ENCODE data around the gene MAP4.

MAP4 gene

DNA sequence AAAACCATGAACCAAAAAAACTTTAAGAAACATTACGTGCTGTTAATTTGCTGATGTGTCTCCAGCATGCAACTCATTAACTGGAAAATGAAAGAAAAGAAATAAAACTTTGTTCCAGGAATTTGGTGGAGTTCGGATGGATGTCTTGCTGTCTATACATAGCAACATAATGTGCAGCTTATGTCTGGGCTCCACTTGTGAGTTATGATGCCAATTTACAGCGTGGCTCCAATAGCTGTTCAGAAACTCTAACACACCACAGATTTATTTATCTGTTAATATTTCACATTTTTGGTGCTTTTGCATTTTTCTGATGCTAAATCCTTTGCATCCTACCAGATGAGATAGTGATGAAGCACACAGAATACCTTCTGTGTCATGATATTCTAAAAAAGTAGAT lies 45.1 kb downstream of the MAP4 start:
- DNase-seq (ENCODE audit: low spot score), result no peak

DNA sequence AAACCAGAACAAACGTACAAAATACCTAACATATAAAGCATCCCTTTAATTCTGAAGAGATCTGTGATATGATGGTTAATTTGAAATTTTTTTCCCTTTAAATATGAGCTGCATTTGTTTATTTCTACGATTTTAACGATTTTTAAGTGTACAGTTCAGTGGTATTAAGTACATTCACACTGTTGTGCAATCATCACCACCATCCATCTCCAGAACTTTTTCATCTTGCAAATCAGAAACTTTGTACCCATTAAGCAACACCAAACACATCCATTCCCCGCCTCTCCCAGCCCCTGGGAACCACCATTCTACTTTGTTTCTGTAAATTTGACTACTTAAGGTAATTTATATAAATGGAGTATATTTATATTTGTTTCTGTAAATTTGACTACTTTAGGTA lies 51.5 kb downstream of the MAP4 start:
- no peak for DNase-seq (ENCODE audit: low spot score)

DNA sequence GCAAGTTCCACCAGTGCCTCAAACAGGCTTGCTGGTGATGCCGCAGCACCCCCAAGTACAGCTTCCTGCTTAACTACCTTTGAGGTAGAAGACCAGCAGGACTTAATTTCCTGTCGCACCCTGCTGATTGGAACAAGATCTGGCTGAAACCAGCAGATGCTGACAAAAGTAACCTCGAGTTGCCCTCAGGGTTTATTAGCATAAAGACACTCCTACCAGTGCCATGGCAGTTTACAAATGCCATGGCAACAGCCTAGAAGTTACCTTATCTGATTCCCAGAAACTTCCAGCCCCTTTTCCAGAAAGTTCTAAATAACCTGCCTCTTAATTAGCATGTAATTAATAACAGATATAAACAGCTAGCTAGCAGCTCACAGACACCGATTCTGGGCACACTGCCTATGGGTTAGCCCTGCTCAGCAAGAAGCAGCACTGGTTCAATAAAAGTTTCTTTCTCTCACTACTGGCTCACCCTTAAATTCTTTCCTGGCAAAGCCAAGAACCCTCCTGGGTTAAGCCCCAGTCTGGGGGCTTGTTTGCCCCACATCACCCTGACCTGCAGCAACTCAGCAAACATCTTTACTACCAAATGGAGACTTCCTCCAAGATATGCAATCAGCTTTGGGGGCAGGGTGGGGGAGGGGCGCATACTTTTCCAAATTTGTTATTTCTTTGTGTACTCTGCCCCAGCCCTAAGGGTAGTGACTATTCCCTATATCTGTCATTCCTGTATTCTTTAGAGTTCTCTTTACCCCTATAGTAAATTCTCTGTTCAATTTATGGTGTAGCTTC lies 54.2 kb downstream of the MAP4 start:
- peak; percentile 25 for DNase-seq (ENCODE audit: low spot score)

DNA sequence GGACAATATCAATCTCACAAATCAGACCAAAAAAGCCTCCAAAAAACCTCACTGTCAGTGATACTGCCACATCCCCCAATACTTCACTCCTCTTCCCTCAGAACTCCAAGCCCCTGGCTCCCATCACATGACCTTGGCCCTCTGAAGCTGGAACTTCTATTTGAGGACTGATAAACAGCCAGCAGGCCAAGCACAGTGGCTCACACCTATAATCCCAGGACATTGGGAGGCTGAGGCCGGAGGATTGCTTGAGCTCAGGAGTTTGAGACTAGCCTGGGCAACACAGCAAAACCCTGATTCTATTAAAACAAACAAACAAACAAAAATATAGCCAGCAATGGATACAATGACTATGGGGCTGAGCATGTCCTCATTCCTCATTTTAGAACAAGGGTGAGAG lies 55.2 kb downstream of the MAP4 start:
- DNase-seq (ENCODE audit: low spot score), result no peak

DNA sequence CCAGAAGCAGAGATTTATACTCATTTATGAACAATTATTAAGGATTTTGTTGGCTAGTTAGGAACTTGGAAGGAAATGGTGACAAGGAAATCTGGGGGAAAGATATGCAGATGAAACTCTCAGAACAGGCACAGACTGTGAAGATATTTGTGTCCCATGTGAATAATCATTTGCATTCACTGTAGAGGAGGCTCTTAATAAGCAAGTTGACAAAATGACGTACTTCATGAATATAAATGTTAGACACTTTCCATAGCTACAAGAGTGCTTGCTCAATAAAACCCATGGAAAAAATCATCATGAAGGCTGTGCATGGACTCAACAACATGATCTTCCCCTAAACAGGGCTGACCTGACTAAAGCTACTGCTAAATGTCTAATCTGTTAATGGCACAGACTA lies 59.7 kb downstream of the MAP4 start:
- DNase-seq (ENCODE audit: low spot score), result no peak

- no peak for DNase-seq (ENCODE audit: low spot score)
Measured at GRCh38 chr3:47954567-47954966, 61.6 kb downstream of the MAP4 start.

DNA sequence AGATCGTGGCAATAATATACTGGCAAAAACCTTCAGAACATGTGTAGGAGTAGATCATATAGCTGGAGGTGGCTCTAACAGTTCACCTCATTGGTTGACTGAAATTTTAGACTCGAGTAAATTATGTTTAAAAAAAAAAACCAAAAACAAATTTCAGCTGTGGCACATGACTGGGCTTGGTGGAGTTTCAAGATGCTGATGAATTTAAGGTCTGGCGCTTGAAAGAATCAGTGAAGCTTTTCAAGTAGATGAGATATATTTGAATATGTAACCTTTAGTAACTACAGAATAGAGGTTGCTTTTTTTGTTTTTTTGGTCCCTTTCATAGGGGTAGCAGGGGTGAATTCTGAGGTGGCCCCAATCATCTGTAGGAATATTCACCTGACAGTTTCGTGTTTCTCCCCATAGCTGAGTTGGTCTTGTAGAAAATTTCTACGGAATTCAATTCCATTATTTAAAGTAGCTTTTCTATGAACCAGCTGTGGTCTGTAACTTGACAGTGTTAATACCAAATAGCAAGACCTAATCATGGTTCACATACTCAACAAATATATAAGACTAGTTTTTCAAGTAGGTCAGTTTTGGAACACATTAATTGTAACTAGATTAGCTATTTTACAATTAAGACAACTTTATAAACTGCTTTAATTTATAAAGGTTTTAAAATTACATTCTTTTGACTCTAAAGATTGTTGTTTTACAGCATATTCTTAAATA lies 65.6 kb downstream of the MAP4 start:
- DNase-seq (ENCODE audit: low spot score), result no peak

DNA sequence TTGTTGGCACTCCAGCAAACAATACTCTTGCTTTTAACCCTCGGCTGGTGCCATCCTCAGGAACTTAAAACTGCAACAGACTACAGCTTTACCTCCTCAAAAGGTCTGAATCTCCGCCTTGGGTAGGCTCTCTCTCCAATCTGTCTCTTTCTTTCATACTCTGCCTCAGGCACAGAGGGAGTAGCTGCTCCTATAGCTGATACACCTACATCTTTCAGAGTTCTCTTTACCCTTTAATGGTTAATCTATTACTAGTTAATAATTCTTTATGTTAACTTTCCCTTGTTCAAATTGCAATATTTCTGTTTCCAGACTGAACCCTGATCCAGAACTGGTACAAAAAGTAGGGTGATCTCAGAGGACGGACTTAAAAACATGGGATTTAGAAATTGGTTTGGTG lies 66.2 kb downstream of the MAP4 start:
- no peak for DNase-seq (ENCODE audit: low spot score)

DNA sequence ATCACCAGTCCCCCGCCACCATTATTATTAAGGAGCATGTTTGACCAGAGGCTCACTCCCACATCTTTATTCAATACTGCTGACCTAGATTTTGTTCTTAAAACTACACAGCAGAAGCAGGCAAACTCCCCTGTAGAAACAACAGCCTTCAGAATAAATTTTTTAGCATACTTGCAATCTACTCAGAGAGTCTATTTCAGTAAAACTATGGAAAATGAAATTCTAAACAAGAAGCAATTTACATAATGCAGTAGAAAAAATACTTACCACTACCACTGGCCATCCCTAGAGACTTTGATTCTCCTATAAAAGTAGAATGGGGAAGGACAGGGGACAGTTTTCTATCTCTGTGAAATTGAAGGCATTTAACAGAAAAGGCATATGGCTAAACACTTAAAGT lies 76.0 kb downstream of the MAP4 start:
- no peak for DNase-seq (ENCODE audit: low spot score)

DNA sequence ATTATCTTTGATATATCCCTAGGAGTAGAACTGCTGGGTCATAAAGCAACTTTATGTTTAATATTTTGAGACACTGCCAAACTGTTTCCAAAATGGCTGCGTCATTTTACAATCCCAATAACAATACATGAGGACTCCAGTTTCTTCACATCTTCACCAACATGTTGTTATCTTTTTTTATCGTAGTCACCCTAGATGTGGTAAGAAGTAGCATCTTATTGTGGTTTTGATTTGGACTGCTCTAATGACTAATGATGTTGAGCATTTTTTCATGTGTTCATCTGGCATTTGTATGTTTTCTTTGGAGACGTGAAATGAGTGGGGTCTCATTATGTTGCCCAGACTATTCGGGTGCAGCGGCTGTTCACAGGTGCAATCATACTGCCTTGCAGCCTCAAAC lies 83.8 kb downstream of the MAP4 start:
- no peak for DNase-seq (ENCODE audit: low spot score)

DNA sequence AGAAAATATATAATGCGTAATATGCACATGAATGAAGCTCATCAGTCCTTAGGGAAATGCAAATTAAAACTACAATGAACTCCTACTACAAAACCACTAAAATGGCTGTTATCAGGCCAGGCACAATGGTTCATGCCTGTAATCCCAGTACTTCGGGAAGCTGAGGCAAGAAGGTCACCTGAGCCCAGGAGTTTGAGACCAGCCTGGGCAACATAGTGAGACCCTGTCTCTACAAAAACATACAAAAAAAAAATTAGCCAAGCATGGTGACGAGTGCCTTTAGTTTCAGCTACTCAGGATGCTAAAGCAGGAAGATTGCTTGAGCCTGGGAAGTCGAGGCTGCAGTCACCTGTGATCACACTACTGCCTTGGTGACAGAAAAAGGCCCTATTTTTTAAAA lies 85.2 kb downstream of the MAP4 start:
- DNase-seq (ENCODE audit: low spot score), result no peak

- DNase-seq (ENCODE audit: low spot score), result no peak
Measured at GRCh38 chr3:47916696-47917095, 99.5 kb downstream of the MAP4 start.

GRCh38 chr3:47916201-47916600 lies 100.0 kb downstream of the MAP4 start:
- DNase-seq (ENCODE audit: low spot score), result no peak

- no peak for DNase-seq (ENCODE audit: low spot score)
Measured at GRCh38 chr3:47912006-47912504, 104.2 kb downstream of the MAP4 start.

GRCh38 chr3:47910777-47911440 lies 105.3 kb downstream of the MAP4 start:
- peak; percentile 24 for DNase-seq (ENCODE audit: low spot score)

- no peak for DNase-seq (ENCODE audit: low spot score)
Measured at GRCh38 chr3:47910233-47910632, 106.0 kb downstream of the MAP4 start.

- no peak for DNase-seq (ENCODE audit: low spot score)
Measured at GRCh38 chr3:47909607-47910006, 106.6 kb downstream of the MAP4 start.

GRCh38 chr3:47908744-47909143 lies 107.5 kb downstream of the MAP4 start:
- no peak for DNase-seq (ENCODE audit: low spot score)

DNA sequence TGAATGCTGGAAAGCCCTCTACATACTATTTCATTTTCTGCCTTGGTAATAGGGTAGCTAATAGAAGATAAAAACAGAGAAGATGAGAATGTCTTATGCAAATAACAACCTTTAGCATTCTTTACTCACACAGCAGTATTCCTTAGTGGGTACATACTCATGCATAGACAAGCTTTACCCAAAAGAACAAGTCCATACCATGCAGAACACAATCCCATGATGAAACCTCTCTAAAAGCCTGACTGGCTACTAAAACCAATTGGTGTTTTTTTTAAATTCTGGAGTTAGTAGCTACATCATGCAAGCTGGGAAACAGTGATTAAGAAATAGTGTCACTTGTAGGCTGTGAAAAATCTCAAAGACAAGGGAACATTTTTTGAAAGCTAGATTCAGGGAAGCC lies 108.4 kb downstream of the MAP4 start:
- DNase-seq (ENCODE audit: low spot score), result no peak

- DNase-seq (ENCODE audit: low spot score), result no peak
Measured at GRCh38 chr3:47902746-47903145, 113.5 kb downstream of the MAP4 start.

DNA sequence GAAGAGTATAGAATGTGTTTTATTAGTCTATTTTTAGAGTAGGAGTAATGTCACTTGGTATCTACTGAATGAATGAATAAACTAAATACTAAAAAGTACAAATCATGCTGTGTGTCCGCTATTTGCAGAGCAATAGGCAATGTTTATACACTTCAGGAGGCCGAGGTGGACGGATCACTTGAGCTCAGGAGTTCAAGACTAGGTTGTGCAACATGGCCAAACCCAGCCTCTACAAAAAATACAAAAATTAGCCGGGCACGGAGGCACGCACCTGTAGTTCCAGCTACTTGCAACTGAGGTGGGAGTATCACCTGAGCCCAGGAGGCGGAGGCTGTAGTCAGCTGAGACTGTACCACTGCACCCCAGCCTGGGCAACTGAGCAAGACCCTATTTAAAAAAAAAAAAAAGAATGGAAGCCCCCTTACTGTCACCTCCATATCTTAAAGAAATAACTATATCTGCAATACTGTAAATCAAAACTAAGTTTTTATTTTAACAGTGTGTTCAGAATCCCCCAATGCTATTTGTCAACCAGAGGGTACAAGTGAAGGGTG lies 114.9 kb downstream of the MAP4 start:
- no peak for DNase-seq (ENCODE audit: low spot score)

DNA sequence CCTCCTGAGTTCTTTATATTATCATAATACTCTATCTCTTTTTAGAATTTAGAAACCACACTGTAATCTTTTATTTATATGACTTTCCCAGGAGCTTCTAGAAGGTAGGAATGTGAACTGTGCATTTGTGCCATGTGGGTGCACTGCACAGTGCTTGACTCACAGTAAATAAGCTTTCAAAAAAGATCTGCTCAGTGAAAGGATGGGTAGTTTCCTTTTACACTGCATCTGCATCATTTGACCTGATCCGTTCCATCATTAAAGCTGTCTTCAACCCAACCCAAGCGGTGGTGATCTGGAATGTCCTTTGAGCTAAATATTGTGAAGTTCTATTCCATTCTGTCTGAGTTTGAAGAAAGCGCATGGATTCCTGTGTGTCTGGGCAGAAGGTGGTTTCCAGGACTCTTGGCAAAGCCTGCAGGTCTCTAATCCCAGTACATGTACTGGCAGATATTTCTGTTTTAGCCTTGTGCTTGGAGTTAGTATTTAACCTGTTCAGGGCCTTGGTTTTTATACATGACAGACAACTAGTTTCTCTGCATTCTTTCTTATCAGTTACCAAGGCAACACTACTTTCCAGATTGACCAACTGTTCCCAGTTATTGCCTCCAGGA lies 116.6 kb downstream of the MAP4 start:
- DNase-seq (ENCODE audit: low spot score), result no peak

Data from iPS-NIHi11 (cell line).